LNCaP clone FGC (cell line): ENCODE measurements around the gene MBD3L3.
A peak's percentile ranks its signal among the peaks of the same experiment; 100 is the strongest.

Source experiments
- DNase-seq: peaks from one replicate; pipeline ENCODE4 v3.0.0-alpha.2; 2011; ENCODE audit warnings: low read depth
- H3K4me3 ChIP-seq: 2 replicates; pipeline ENCODE4 v1.5.1; 2011; ENCODE audit warnings: mild to moderate bottlenecking, low read depth, low read length, control low read depth
- CTCF ChIP-seq: IDR thresholded peaks from 2 replicates; pipeline ENCODE4 v1.5.1; 2012; ENCODE audit warnings: mild to moderate bottlenecking; ENCODE audit not compliant: control insufficient read depth, insufficient read depth; ENCODE audit errors: extremely low read depth

MBD3L3 gene

GRCh38 chr19:7098096-7098495, 39.6 kb upstream of the MBD3L3 start:
- H3K4me3 ChIP-seq, result peak overlapping the region; percentile 58
- TF ChIP-seq CTCF, result no peak
- DNase-seq, result no peak

- no peak for TF ChIP-seq CTCF
- DNase-seq, result no peak
- H3K4me3 ChIP-seq, result no peak overlapping the region
Measured at GRCh38 chr19:7088999-7089398, 30.5 kb upstream of the MBD3L3 start.

GRCh38 chr19:7083076-7083956, 24.8 kb upstream of the MBD3L3 start:
- no peak for DNase-seq
- no peak overlapping the region for H3K4me3 ChIP-seq
- no peak for TF ChIP-seq CTCF

- DNase-seq, result no peak
Measured at GRCh38 chr19:7078008-7078407, 19.5 kb upstream of the MBD3L3 start.

GRCh38 chr19:7076151-7076550, 17.7 kb upstream of the MBD3L3 start:
- DNase-seq, result no peak
- no peak overlapping the region for H3K4me3 ChIP-seq
- TF ChIP-seq CTCF, result no peak

More at GRCh38 chr19:7078008-7078407, 19.5 kb upstream of the MBD3L3 start:
- no peak overlapping the region for H3K4me3 ChIP-seq
- TF ChIP-seq CTCF, result no peak

GRCh38 chr19:7074705-7075282, 16.3 kb upstream of the MBD3L3 start:
- no peak for TF ChIP-seq CTCF
- DNase-seq, result no peak
- no peak overlapping the region for H3K4me3 ChIP-seq
